Tibial nerve (tissue), 4 donors: ENCODE results near the gene COX6B1. TPM values are rescaled to one million over a fixed set of nuclear protein-coding genes. Genes with fewer than 3 reads are reported as not detected.
A peak's percentile ranks its signal among the peaks of the same experiment; 100 is the strongest.
"Not testable (repeated sequence)": the region's sequence is repeated elsewhere in the genome, so short reads cannot be mapped to it uniquely, and the experiment has no call there.

Experiments
- DNase-seq, 2 donors: peaks; one replicate each; pipeline ENCODE4 v3.0.0-alpha.2; 2019; ENCODE audit warnings: low spot score in 2 of 2
- H3K27ac ChIP-seq, 4 donors: fragments of 200-600 bp; sonication (generic) in 3 of 4; one replicate each; pipeline ENCODE4 v1.5.1; 2017 to 2019; ENCODE audit warnings: mild to moderate bottlenecking in 1 of 4
- H3K27me3 ChIP-seq, 2 donors: fragments of 200-600 bp; sonication (generic) in 1 of 2; one replicate each; pipeline versions ENCODE4 v1.5.1 to v1.6.0; 2017 to 2019
- H3K36me3 ChIP-seq, 3 donors: fragments of 200-600 bp; sonication (generic); one replicate each; pipeline ENCODE4 v1.5.1; 2018 to 2019
- H3K4me1 ChIP-seq, 4 donors: fragments of 200-600 bp; sonication (generic) in 3 of 4; one replicate each; pipeline ENCODE4 v1.5.1; 2017 to 2019
- H3K4me3 ChIP-seq, 4 donors: fragments of 200-600 bp; sonication (generic) in 3 of 4; one replicate each; pipeline ENCODE4 v1.5.1; 2017 to 2019; ENCODE audit warnings: mild to moderate bottlenecking in 1 of 4, moderate library complexity in 1 of 4
- H3K9me3 ChIP-seq, 4 donors: fragments of 200-600 bp; sonication (generic) in 3 of 4; one replicate each; pipeline ENCODE4 v1.5.1; 2017 to 2019
- CTCF ChIP-seq, 5 experiments: fragments of 200-600 bp in 3 of 5; fragments of 450-650 bp in 2 of 5; sonication (generic) in 3 of 5; IDR thresholded peaks; one replicate each; pipeline ENCODE4 v1.5.1; 2016 to 2019; ENCODE audit warnings: antibody characterized with exemption in 5 of 5, mild to moderate bottlenecking in 3 of 5, moderate library complexity in 2 of 5
- EP300 ChIP-seq, 2 donors: sonication (generic); formaldehyde crosslinking; IDR thresholded peaks; one replicate each; pipeline ENCODE4 v1.6.1; 2017; ENCODE audit warnings: antibody characterized with exemption in 2 of 2, mild to moderate bottlenecking in 1 of 2
- POLR2A ChIP-seq, 2 donors: fragments of 450-650 bp; IDR thresholded peaks; one replicate each; pipeline ENCODE4 v1.6.1; 2017; ENCODE audit warnings: antibody characterized with exemption in 2 of 2, mild to moderate bottlenecking in 2 of 2, moderate library complexity in 2 of 2
- WGBS, 2 donors: methylation state at CpG; one replicate each; pipeline ENCODE4 v1.1.5; 2018; 5-methylcytosine and 5-hydroxymethylcytosine counted together
- total RNA-seq, 4 donors: library from RNA; depleted of rRNA; stranded (reverse); fragments of >200 nt; gene quantifications; one replicate each; pipeline ENCODE4 v1.1.0, GENCODE V29; 2016

The COX6B1 gene
- total RNA-seq, 4 donors from 2014 or later = 293 to 338 (median 316) TPM

- peak overlapping the region; percentile 45 to 82 (median 78) for H3K27ac ChIP-seq
- 0 to 1% methylated on average over 28 to 60 of the region's 60 CpGs for WGBS, 2 donors
Measured at GRCh38 chr19:35644206-35644986, 3.7 kb upstream of the COX6B1 start.

GRCh38 chr19:35644987-35645679 is 3.0 kb upstream of the COX6B1 start:
- H3K27me3 ChIP-seq = no peaks in the 10 kb centered on the region
- WGBS, 2 donors = 11 to 19% methylated on average over 19 to 20 of the region's 20 CpGs
- peak overlapping the region; percentile 45 to 82 (median 78) for H3K27ac ChIP-seq
- H3K4me3 ChIP-seq = peak overlapping the region; percentile 33 to 68 (median 68)
- peak; percentile 74 to 90 for DNase-seq
- H3K4me1 ChIP-seq = peaks cover 0 to 67% (median 17%) of the 10 kb centered on the region in 4 donors
- TF ChIP-seq EP300 (IDR thresholded peaks at IDR 0.05) (no peak), POLR2A (IDR thresholded peaks at IDR 0.05) (no peak), CTCF (IDR thresholded peaks at IDR 0.05) (no peak)
- H3K9me3 ChIP-seq = no peaks in the 10 kb centered on the region
- peaks cover 0 to 5% (median 0%) of the 10 kb centered on the region in 3 donors for H3K36me3 ChIP-seq

More at GRCh38 chr19:35644206-35644986, 3.7 kb upstream of the COX6B1 start:
- Histone ChIP-seq H3K4me1 (peaks cover 0 to 60% (median 14%) of the 10 kb centered on the region in 4 donors), H3K27me3 (no peaks in the 10 kb centered on the region), H3K4me3 (peak overlapping the region; percentile 33 to 68 (median 68)), H3K9me3 (no peaks in the 10 kb centered on the region), H3K36me3 (no peaks in the 10 kb centered on the region)
- TF ChIP-seq POLR2A (IDR thresholded peaks at IDR 0.05) = peak in 1 of 2 donors; percentile 34
- TF ChIP-seq EP300 (IDR thresholded peaks at IDR 0.05) = peak in 1 of 2 donors; percentile 39
- peak in 1 of 5 experiments; percentile 8 for TF ChIP-seq CTCF (IDR thresholded peaks at IDR 0.05)
- peak; percentile 87 to 90 for DNase-seq

GRCh38 chr19:35645680-35646511 is 2.2 kb upstream of the COX6B1 start:
- no peak for DNase-seq
- H3K4me1 ChIP-seq = peaks cover 0 to 75% (median 17%) of the 10 kb centered on the region in 4 donors

GRCh38 chr19:35650581-35650980 is 2.5 kb downstream of the COX6B1 start:
- no peaks in the 10 kb centered on the region for H3K9me3 ChIP-seq
- WGBS, 2 donors = 73 to 76% methylated on average over 9 of the region's 9 CpGs
- no peak overlapping the region for H3K4me3 ChIP-seq
- no peak overlapping the region for H3K27ac ChIP-seq
- H3K27me3 ChIP-seq = no peaks in the 10 kb centered on the region
- H3K36me3 ChIP-seq = peaks cover 0 to 58% (median 17%) of the 10 kb centered on the region in 3 donors
- H3K4me1 ChIP-seq = peaks cover 0 to 37% (median 9%) of the 10 kb centered on the region in 4 donors
- TF ChIP-seq POLR2A (IDR thresholded peaks at IDR 0.05) = no peak
- no peak for TF ChIP-seq CTCF (IDR thresholded peaks at IDR 0.05)
- TF ChIP-seq EP300 (IDR thresholded peaks at IDR 0.05) = no peak
- no peak for DNase-seq

More at GRCh38 chr19:35645680-35646511, 2.2 kb upstream of the COX6B1 start:
- Histone ChIP-seq H3K27ac (peak overlapping the region in 2 of 4 donors; percentile 75 to 82), H3K4me3 (no peak overlapping the region), H3K9me3 (no peaks in the 10 kb centered on the region), H3K27me3 (no peaks in the 10 kb centered on the region), H3K36me3 (peaks cover 0 to 11% (median 0%) of the 10 kb centered on the region in 3 donors)
- TF ChIP-seq EP300 (IDR thresholded peaks at IDR 0.05) (no peak), POLR2A (IDR thresholded peaks at IDR 0.05) (no peak), CTCF (IDR thresholded peaks at IDR 0.05) (no peak)
- WGBS, 2 donors = 74 to 78% methylated on average over 7 of the region's 7 CpGs

GRCh38 chr19:35654828-35655227 is 6.7 kb downstream of the COX6B1 start:
- H3K4me3 ChIP-seq, H3K9me3 ChIP-seq, H3K27ac ChIP-seq, DNase-seq, H3K27me3 ChIP-seq: not testable (repeated sequence)
- H3K4me1 ChIP-seq = peaks cover 0 to 11% (median under 1%) of the 10 kb centered on the region in 4 donors
- H3K36me3 ChIP-seq = peaks cover 0 to 98% (median 36%) of the 10 kb centered on the region in 3 donors
- WGBS, 2 donors = 96 to 97% methylated on average over 6 of the region's 6 CpGs
